ENCODE results near the gene KDM1B.
A peak's percentile ranks its signal among the peaks of the same experiment; 100 is the strongest.

The KDM1B gene

GRCh38 chr6:18235524-18235923, 80.3 kb downstream of the KDM1B start:
- no peak for DNase-seq (ENCODE audit: low read depth)

- DNase-seq (ENCODE audit: low read depth) = no peak
Observed at GRCh38 chr6:18237167-18237566, 81.9 kb downstream of the KDM1B start.

- DNase-seq (ENCODE audit: low read depth) = no peak
Observed at GRCh38 chr6:18240230-18240629, 85.0 kb downstream of the KDM1B start.

GRCh38 chr6:18241208-18242038, 86.2 kb downstream of the KDM1B start:
- DNase-seq (ENCODE audit: low read depth) = no peak

- no peak for DNase-seq (ENCODE audit: low read depth)
Observed at GRCh38 chr6:18242062-18242851, 87.0 kb downstream of the KDM1B start.

GRCh38 chr6:18243302-18243893, 88.2 kb downstream of the KDM1B start:
- no peak for DNase-seq (ENCODE audit: low read depth)

GRCh38 chr6:18244251-18244650, 89.0 kb downstream of the KDM1B start:
- DNase-seq (ENCODE audit: low read depth) = no peak

- no peak for DNase-seq (ENCODE audit: low read depth)
Observed at GRCh38 chr6:18245079-18245478, 89.9 kb downstream of the KDM1B start.

GRCh38 chr6:18245642-18246041, 90.4 kb downstream of the KDM1B start:
- DNase-seq (ENCODE audit: low read depth) = no peak

- DNase-seq (ENCODE audit: low read depth) = no peak
Observed at GRCh38 chr6:18246205-18246604, 91.0 kb downstream of the KDM1B start.

- no peak for DNase-seq (ENCODE audit: low read depth)
Observed at GRCh38 chr6:18247002-18247401, 91.8 kb downstream of the KDM1B start.

GRCh38 chr6:18248698-18249097, 93.5 kb downstream of the KDM1B start:
- no peak for DNase-seq (ENCODE audit: low read depth)

GRCh38 chr6:18249271-18249670, 94.0 kb downstream of the KDM1B start:
- DNase-seq (ENCODE audit: low read depth) = no peak

- no peak for DNase-seq (ENCODE audit: low read depth)
Observed at GRCh38 chr6:18253635-18254034, 98.4 kb downstream of the KDM1B start.

- no peak for DNase-seq (ENCODE audit: low read depth)
Observed at GRCh38 chr6:18254793-18255192, 99.6 kb downstream of the KDM1B start.

- DNase-seq (ENCODE audit: low read depth) = no peak
Observed at GRCh38 chr6:18259675-18260447, 104.6 kb downstream of the KDM1B start.

GRCh38 chr6:18260448-18261106, 105.4 kb downstream of the KDM1B start:
- DNase-seq (ENCODE audit: low read depth) = no peak

- DNase-seq (ENCODE audit: low read depth) = no peak
Observed at GRCh38 chr6:18261877-18262276, 106.7 kb downstream of the KDM1B start.

- DNase-seq (ENCODE audit: low read depth) = peak; percentile 19
Observed at GRCh38 chr6:18262702-18263417, 107.6 kb downstream of the KDM1B start.

- DNase-seq (ENCODE audit: low read depth) = peak; percentile 15
Observed at GRCh38 chr6:18263418-18264218, 108.4 kb downstream of the KDM1B start.
